ENCODE measurements around the gene RAI14. TPM values are rescaled to one million over a fixed set of nuclear protein-coding genes. Genes with fewer than 3 reads are reported as not detected.

RAI14 gene
- total RNA-seq, 1 donor from 2014 or later, result 92.7 TPM

DNA sequence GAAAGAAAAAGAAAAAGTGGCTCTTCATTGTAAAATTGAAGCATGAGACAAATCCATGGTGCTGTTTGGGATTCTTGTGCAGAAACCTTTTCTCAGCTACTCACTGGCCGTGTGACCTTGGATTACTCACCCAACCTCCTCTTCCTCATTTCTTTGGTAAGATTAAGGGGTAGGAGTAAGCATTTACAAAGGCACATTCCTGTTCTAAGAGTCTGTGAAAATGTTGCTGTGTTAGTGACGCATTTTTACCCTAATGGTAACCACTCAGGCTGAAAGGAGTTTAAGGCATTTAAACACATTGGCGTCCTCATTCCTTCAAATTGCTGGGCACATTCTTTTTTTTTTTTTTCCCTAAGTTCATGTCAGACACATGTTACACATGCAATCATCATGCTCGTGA, 4.3 kb downstream of the RAI14 start:
- H3K4me1 Mint-ChIP-seq, result peaks cover 34% of the 10 kb centered on the region
- H3K36me3 Mint-ChIP-seq (ENCODE audit: low read depth), result peaks cover 11% of the 10 kb centered on the region
- TF ChIP-seq, protein P1, sequence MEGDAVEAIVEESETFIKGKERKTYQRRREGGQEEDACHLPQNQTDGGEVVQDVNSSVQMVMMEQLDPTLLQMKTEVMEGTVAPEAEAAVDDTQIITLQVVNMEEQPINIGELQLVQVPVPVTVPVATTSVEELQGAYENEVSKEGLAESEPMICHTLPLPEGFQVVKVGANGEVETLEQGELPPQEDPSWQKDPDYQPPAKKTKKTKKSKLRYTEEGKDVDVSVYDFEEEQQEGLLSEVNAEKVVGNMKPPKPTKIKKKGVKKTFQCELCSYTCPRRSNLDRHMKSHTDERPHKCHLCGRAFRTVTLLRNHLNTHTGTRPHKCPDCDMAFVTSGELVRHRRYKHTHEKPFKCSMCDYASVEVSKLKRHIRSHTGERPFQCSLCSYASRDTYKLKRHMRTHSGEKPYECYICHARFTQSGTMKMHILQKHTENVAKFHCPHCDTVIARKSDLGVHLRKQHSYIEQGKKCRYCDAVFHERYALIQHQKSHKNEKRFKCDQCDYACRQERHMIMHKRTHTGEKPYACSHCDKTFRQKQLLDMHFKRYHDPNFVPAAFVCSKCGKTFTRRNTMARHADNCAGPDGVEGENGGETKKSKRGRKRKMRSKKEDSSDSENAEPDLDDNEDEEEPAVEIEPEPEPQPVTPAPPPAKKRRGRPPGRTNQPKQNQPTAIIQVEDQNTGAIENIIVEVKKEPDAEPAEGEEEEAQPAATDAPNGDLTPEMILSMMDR (conservative IDR thresholded peaks at IDR 0.05), result no peak
- H3K27ac Mint-ChIP-seq (ENCODE audit: unreplicated experiment), result peak overlapping the region; percentile 31
- no peaks in the 10 kb centered on the region for H3K9me3 Mint-ChIP-seq
- no peak for DNase-seq (ENCODE audit: low read depth, low spot score)
- H3K4me3 Mint-ChIP-seq, result peak overlapping the region; percentile 75
- peaks cover 3% of the 10 kb centered on the region for H3K27me3 Mint-ChIP-seq (ENCODE audit: low read depth)

DNA sequence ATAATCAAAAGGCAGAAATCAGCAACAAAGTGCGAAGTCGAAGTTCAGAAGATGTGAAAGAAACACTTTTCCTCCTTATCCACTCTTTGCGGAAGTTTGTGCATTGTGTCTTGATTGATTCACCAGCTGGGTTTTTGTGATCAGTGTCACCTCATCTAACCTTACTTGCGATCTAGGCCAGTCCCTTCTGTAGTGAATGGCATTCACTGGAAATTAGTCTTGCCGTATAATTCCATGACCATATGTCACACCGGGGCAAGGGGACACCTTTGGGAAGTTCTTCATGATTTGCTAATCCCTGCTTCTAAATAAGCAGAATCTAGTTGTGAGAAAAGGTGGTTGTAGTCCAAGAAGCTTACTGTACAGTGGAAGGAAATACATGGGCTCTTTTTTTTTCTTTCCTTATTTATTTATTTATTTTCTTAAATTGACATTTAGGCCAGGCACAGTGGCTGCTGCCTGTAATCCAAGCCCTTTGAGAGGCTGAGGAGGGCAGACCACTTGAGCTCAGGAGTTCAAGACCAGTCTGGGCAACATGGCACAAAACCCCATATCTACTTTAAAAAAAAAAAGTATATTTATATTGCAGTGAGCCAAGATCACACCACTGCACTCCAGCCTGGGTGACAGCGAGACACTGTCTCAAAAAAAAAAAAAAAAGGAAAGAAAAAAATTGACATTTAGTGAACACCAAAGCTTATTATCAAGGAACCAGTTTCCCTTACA, 7.8 kb downstream of the RAI14 start:
- peak overlapping the region; percentile 16 for H3K4me3 Mint-ChIP-seq
- peaks cover 21% of the 10 kb centered on the region for H3K4me1 Mint-ChIP-seq
- TF ChIP-seq, protein P1 (conservative IDR thresholded peaks at IDR 0.05), result no peak
- H3K27ac Mint-ChIP-seq (ENCODE audit: unreplicated experiment), result no peak overlapping the region
- H3K27me3 Mint-ChIP-seq (ENCODE audit: low read depth), result no peaks in the 10 kb centered on the region
- no peaks in the 10 kb centered on the region for H3K9me3 Mint-ChIP-seq
- no peak for DNase-seq (ENCODE audit: low read depth, low spot score)
- H3K36me3 Mint-ChIP-seq (ENCODE audit: low read depth), result peaks cover 11% of the 10 kb centered on the region

DNA sequence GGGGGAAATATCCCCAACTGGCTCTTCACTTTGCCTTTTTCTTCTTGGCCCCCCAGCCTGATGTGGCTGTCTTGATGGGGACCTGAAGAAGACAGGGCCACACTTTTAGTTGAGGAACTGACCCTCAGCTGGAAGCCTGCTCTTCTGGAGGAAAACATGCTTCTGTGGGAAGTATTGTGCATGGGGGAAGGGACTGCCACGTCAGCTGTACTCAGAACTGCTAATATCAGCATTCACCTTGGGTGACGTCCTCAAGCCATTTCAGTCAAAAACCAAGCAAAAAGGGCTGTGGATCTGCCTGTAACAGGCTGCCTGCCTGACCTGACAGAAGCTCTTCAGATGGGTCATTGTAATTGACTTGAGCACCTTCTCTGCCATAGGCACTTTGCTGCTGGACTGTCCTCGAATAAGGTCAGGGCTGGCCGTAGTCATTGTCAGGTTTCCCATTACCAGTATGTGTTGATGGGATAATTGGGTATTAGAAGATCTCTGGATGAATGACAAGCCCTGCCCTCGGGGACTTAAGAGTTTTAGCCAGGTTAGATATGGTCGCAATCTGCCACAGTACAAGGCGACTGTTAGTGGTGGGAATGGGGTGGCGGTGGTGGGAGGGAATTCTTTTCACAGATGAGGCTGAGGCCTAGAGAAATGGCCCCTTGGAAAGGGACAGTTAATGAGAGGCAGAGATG, 10.4 kb downstream of the RAI14 start:
- Mint-ChIP-seq H3K36me3 (ENCODE audit: low read depth) (peaks cover 7% of the 10 kb centered on the region), H3K4me3 (no peak overlapping the region), H3K9me3 (no peaks in the 10 kb centered on the region), H3K4me1 (peaks cover 24% of the 10 kb centered on the region), H3K27ac (ENCODE audit: unreplicated experiment) (no peak overlapping the region), H3K27me3 (ENCODE audit: low read depth) (no peaks in the 10 kb centered on the region)
- DNase-seq (ENCODE audit: low read depth, low spot score), result no peak
- TF ChIP-seq, protein P1 (conservative IDR thresholded peaks at IDR 0.05), result no peak

DNA sequence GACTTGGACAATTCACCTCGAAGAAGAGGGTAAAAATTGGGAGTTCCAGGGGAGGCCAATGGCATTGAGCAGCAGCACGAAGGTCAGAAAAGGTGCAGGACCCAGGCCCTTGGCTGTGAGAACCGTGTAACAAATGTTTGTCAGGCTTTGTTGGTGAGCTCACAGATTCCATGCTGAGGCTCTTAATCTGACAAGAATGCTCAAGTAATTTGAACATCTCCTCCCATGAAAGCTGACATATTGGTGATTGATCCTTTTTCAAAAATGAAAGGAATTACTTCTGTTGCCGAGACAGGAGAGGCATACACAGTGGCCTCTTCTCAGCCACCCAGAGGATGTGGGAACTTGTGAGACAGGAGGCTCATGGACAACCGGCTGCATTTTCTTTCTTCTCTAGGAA, 11.6 kb downstream of the RAI14 start:
- TF ChIP-seq, protein P1 (conservative IDR thresholded peaks at IDR 0.05), result no peak
- H3K27me3 Mint-ChIP-seq (ENCODE audit: low read depth), result no peaks in the 10 kb centered on the region
- no peak overlapping the region for H3K27ac Mint-ChIP-seq (ENCODE audit: unreplicated experiment)
- no peak overlapping the region for H3K4me3 Mint-ChIP-seq
- no peaks in the 10 kb centered on the region for H3K9me3 Mint-ChIP-seq
- no peak for DNase-seq (ENCODE audit: low read depth, low spot score)
- peaks cover 23% of the 10 kb centered on the region for H3K4me1 Mint-ChIP-seq
- H3K36me3 Mint-ChIP-seq (ENCODE audit: low read depth), result peaks cover 4% of the 10 kb centered on the region

DNA sequence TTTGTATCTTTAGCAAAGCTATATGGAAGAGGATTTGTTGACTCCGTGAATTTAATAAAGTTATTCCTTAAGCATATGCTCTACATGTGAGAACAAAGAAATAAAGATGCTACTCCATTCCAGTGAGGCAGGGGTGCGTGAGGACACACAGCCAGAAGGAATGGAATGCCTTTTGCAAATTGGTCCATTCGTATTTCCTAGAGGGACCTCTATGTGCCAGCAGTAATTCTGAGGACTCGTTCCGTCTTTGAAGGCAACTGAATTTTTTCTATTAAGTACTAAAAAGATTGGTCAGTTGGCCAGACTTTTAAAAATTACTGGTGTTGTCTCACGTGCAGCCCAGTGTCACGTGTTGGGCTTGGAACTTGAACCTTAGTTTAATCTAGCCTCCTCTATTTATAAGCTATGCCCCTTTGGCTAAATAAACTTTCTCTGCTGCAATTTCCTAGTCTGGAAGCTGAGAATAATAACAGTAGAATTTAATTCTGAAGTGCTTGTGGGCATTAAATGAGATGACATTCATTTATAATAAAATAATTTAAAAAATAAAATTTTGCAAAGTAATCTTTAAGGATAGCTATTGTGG, 13.9 kb downstream of the RAI14 start:
- TF ChIP-seq, protein P1 (conservative IDR thresholded peaks at IDR 0.05), result no peak
- no peak for DNase-seq (ENCODE audit: low read depth, low spot score)
- no peaks in the 10 kb centered on the region for H3K36me3 Mint-ChIP-seq (ENCODE audit: low read depth)
- no peak overlapping the region for H3K27ac Mint-ChIP-seq (ENCODE audit: unreplicated experiment)
- H3K4me1 Mint-ChIP-seq, result peaks cover 25% of the 10 kb centered on the region
- H3K4me3 Mint-ChIP-seq, result no peak overlapping the region
- H3K27me3 Mint-ChIP-seq (ENCODE audit: low read depth), result no peaks in the 10 kb centered on the region
- H3K9me3 Mint-ChIP-seq, result no peaks in the 10 kb centered on the region

All from neural crest cell (in vitro differentiated cells).